ENCODE data around the gene ANKRD18B. TPM values are rescaled to one million over a fixed set of nuclear protein-coding genes. Genes with fewer than 3 reads are reported as not detected.
"Not testable (repeated sequence)": the region's sequence is repeated elsewhere in the genome, so short reads cannot be mapped to it uniquely, and the experiment has no call there.

Gene ANKRD18B
- total RNA-seq (2012; rRNA removed) = under 0.01 and 0.22 TPM in 2 replicates

DNA sequence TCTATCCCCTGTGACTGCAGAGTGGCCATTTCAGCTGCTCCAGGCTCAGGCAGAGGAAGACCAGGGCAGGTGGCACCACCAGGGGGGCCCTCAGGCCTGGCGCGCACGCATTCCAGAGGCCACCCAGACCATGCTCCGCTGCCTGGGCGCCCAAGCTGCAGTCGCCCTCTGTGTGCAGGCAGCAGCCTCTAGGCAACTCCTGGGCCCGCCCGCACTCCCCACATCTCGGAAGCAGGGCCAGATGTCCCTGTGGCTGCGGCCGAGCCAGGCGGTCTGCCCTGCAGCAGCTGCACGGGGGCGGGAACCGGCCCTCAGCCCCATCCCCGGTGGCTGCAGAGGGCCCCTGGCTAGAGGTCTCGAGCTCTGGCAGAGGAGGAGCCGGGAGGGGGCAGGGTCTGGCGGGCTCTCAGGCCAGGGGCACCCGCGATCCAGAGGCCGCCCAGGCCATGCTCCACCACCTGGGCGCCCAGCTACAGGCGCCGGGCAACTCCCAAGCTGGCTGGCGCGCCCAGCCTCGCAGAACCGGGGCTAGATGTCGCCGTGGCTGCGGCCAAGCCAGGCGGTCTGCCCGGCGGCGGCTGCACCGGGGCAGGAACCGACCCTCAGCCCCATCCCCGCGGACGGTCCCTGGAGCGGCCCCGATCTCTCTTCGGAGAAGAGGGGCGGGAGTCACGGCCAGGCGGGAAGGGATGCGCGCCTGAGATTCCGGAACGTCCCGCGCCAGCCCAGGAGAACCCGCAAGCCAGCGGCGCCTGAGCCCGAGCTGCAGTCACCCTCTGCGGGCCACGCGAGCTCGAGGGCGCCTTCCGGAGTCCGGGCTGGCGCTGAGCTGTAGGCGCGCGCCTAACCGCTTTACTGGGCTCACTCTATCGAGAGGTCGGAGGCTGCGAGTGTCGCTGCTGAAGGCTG is at the start of gene ANKRD18B:
Gene ANKRD18B (plus strand): TSS at position 855 of the 909 bp plus-strand sequence. CDS start 239 bp downstream, outside the sequence.
- Histone ChIP-seq H3K4me3 (ENCODE audit: low read length) (peak within 1 kb of the TSS; percentile 88), H3K4me2 (ENCODE audit: low read length) (peak within 1 kb of the TSS; percentile 95), H3K9ac (ENCODE audit: low read depth, low read length) (peak within 1 kb of the TSS; percentile 84)
- H3K4me1 ChIP-seq (ENCODE audit: control insufficient read depth, insufficient read depth, low read length); H3K27me3 ChIP-seq (ENCODE audit: control insufficient read depth, insufficient read depth, low read length); H3K9me3 ChIP-seq (replicated peaks; ENCODE audit: low read length); H3K36me3 ChIP-seq (ENCODE audit: insufficient read depth, low read length): not testable (repeated sequence)

DNA sequence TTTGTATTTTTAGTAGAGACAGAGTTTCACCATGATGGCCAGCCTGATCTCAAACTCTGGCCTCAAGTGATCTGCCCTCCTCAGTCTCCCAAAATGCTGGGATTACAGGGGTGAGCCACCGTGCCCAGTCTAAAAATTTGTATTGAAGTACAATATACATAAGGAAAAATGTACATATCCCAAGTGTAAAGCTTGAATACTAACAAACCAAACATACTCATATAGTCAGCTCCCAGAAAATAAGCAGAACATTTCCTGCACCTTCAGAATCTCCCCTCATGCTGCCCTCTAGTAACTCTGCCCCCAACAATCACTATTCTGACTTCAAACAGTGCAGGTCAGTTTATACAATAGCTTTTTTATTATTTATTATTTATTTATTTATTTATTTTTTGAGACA is 48.7 kb upstream of the ANKRD18B start:
- peaks cover 10% of the 10 kb centered on the region for H3K36me3 ChIP-seq (ENCODE audit: insufficient read depth, low read length)

GRCh38 chr9:33476503-33476902 is 47.5 kb upstream of the ANKRD18B start:
- Histone ChIP-seq H3K4me3 (ENCODE audit: low read length) (no peak overlapping the region), H3K36me3 (ENCODE audit: insufficient read depth, low read length) (peaks cover 8% of the 10 kb centered on the region), H3K9ac (ENCODE audit: low read depth, low read length) (no peak overlapping the region), H3K4me1 (ENCODE audit: control insufficient read depth, insufficient read depth, low read length) (peaks cover 14% of the 10 kb centered on the region), H3K4me2 (ENCODE audit: low read length) (no peak overlapping the region), H3K27me3 (ENCODE audit: control insufficient read depth, insufficient read depth, low read length) (no peaks in the 10 kb centered on the region), H3K9me3 (replicated peaks; ENCODE audit: low read length) (no peaks in the 10 kb centered on the region)

More for the DNA sequence above, 48.7 kb upstream of the ANKRD18B start:
- H3K4me1 ChIP-seq (ENCODE audit: control insufficient read depth, insufficient read depth, low read length) = peaks cover 16% of the 10 kb centered on the region
- H3K9me3 ChIP-seq (replicated peaks; ENCODE audit: low read length) = no peaks in the 10 kb centered on the region
- no peaks in the 10 kb centered on the region for H3K27me3 ChIP-seq (ENCODE audit: control insufficient read depth, insufficient read depth, low read length)
- H3K9ac ChIP-seq (ENCODE audit: low read depth, low read length) = no peak overlapping the region
- H3K4me2 ChIP-seq (ENCODE audit: low read length) = no peak overlapping the region
- no peak overlapping the region for H3K4me3 ChIP-seq (ENCODE audit: low read length)

- Histone ChIP-seq H3K4me1 (ENCODE audit: control insufficient read depth, insufficient read depth, low read length) (no peaks in the 10 kb centered on the region), H3K9ac (ENCODE audit: low read depth, low read length) (no peak overlapping the region), H3K36me3 (ENCODE audit: insufficient read depth, low read length) (no peaks in the 10 kb centered on the region), H3K9me3 (replicated peaks; ENCODE audit: low read length) (no peaks in the 10 kb centered on the region), H3K27me3 (ENCODE audit: control insufficient read depth, insufficient read depth, low read length) (no peaks in the 10 kb centered on the region), H3K4me2 (ENCODE audit: low read length) (no peak overlapping the region), H3K4me3 (ENCODE audit: low read length) (no peak overlapping the region)
Observed at GRCh38 chr9:33480106-33480505, 43.9 kb upstream of the ANKRD18B start.

DNA sequence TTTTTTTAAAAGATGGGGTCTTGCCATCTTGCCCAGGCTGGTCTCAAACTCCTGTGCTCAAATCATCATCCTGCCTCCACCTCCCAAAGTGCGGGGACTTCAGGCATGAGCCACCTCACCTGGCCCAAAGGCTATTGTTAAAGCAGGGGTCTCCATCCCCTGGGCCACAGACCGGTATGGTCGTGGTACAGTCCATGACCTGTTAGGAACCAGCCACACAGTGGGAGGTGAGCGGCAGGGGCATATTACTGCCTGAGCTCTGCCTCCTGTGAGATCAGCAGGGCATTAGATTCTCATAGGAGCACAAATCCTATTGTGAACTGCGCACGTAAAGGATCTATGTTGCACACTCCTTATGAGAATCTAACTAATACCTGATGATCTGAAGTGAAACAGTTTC is 43.1 kb upstream of the ANKRD18B start:
- Histone ChIP-seq H3K4me1 (ENCODE audit: control insufficient read depth, insufficient read depth, low read length) (no peaks in the 10 kb centered on the region), H3K36me3 (ENCODE audit: insufficient read depth, low read length) (no peaks in the 10 kb centered on the region), H3K9me3 (replicated peaks; ENCODE audit: low read length) (no peaks in the 10 kb centered on the region)

GRCh38 chr9:33485312-33485711 is 38.7 kb upstream of the ANKRD18B start:
- H3K4me1 ChIP-seq (ENCODE audit: control insufficient read depth, insufficient read depth, low read length); H3K9ac ChIP-seq (ENCODE audit: low read depth, low read length); H3K27me3 ChIP-seq (ENCODE audit: control insufficient read depth, insufficient read depth, low read length); H3K9me3 ChIP-seq (replicated peaks; ENCODE audit: low read length); H3K4me3 ChIP-seq (ENCODE audit: low read length); H3K4me2 ChIP-seq (ENCODE audit: low read length); H3K36me3 ChIP-seq (ENCODE audit: insufficient read depth, low read length): not testable (repeated sequence)

More for the DNA sequence above, 43.1 kb upstream of the ANKRD18B start:
- Histone ChIP-seq H3K4me3 (ENCODE audit: low read length) (no peak overlapping the region), H3K27me3 (ENCODE audit: control insufficient read depth, insufficient read depth, low read length) (no peaks in the 10 kb centered on the region), H3K4me2 (ENCODE audit: low read length) (no peak overlapping the region), H3K9ac (ENCODE audit: low read depth, low read length) (no peak overlapping the region)

- H3K4me2 ChIP-seq (ENCODE audit: low read length) = no peak overlapping the region
- H3K4me1 ChIP-seq (ENCODE audit: control insufficient read depth, insufficient read depth, low read length) = no peaks in the 10 kb centered on the region
- H3K9me3 ChIP-seq (replicated peaks; ENCODE audit: low read length) = no peaks in the 10 kb centered on the region
- H3K27me3 ChIP-seq (ENCODE audit: control insufficient read depth, insufficient read depth, low read length) = no peaks in the 10 kb centered on the region
- no peak overlapping the region for H3K4me3 ChIP-seq (ENCODE audit: low read length)
- no peak overlapping the region for H3K9ac ChIP-seq (ENCODE audit: low read depth, low read length)
- H3K36me3 ChIP-seq (ENCODE audit: insufficient read depth, low read length) = no peaks in the 10 kb centered on the region
Observed at GRCh38 chr9:33489066-33489465, 35.0 kb upstream of the ANKRD18B start.

GRCh38 chr9:33493819-33494218 is 30.2 kb upstream of the ANKRD18B start:
- H3K9me3 ChIP-seq (replicated peaks; ENCODE audit: low read length); H3K4me3 ChIP-seq (ENCODE audit: low read length); H3K36me3 ChIP-seq (ENCODE audit: insufficient read depth, low read length); H3K4me1 ChIP-seq (ENCODE audit: control insufficient read depth, insufficient read depth, low read length); H3K4me2 ChIP-seq (ENCODE audit: low read length); H3K27me3 ChIP-seq (ENCODE audit: control insufficient read depth, insufficient read depth, low read length); H3K9ac ChIP-seq (ENCODE audit: low read depth, low read length): not testable (repeated sequence)

DNA sequence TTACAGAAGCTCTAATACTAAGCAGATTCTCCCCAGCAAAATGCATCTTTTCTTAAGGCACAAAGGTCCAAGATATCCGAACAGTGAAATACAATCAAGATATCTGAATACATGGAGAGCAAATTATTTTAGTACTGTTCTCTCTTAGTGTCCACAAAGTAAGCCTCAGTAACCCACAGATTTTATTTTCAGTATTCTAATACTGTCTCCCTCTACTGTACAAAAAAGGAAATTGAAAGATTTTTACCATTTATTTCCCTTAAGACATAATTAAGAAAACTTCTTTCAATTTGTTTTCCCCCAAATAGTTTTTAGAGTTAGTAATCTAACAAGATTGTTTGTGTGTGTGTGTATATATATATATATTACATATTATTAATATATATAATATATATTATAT is 25.7 kb upstream of the ANKRD18B start:
- H3K4me3 ChIP-seq (ENCODE audit: low read length) = no peak overlapping the region
- no peaks in the 10 kb centered on the region for H3K4me1 ChIP-seq (ENCODE audit: control insufficient read depth, insufficient read depth, low read length)
- no peaks in the 10 kb centered on the region for H3K36me3 ChIP-seq (ENCODE audit: insufficient read depth, low read length)
- no peak overlapping the region for H3K9ac ChIP-seq (ENCODE audit: low read depth, low read length)
- no peak overlapping the region for H3K4me2 ChIP-seq (ENCODE audit: low read length)
- no peaks in the 10 kb centered on the region for H3K9me3 ChIP-seq (replicated peaks; ENCODE audit: low read length)
- H3K27me3 ChIP-seq (ENCODE audit: control insufficient read depth, insufficient read depth, low read length) = no peaks in the 10 kb centered on the region

DNA sequence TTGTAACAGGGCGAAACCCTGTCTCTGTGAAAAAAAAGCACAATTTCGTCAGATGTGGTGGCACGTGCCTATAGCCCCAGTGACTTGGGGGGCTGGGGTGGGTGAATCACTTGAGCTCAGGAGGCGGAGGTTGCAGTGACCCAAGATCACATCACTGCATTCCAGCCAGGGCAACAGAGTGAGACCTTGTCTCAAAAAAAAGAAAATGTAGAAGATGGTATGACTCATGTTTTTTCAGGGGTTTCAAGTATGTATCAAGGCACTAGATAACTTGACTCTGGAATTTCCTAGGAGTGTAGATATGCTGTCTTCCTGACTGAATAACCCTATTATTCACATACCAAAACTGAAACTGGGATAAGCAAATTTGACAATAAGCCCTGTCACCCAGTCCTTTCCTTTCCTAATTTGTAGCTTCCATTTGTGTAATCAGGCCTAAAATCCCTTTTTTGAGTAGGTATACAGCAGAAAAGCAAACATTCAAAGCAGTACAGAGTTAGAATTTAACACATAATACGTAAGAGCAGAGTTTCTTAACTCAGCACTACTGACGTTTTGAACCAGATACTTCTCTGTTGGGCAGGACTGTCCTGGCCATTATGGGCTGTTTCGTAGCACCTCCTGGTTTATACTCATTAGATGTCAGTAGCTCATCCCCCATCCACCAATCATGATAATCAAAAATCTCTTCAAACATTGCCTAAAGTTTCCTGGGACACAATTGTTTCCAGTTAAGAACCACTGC is 17.3 kb upstream of the ANKRD18B start:
- Histone ChIP-seq H3K4me1 (ENCODE audit: control insufficient read depth, insufficient read depth, low read length) (peaks cover 20% of the 10 kb centered on the region), H3K9me3 (replicated peaks; ENCODE audit: low read length) (no peaks in the 10 kb centered on the region), H3K27me3 (ENCODE audit: control insufficient read depth, insufficient read depth, low read length) (no peaks in the 10 kb centered on the region), H3K4me2 (ENCODE audit: low read length) (peak overlapping the region; percentile 83), H3K36me3 (ENCODE audit: insufficient read depth, low read length) (no peaks in the 10 kb centered on the region), H3K9ac (ENCODE audit: low read depth, low read length) (peak overlapping the region; percentile 80), H3K4me3 (ENCODE audit: low read length) (peak overlapping the region; percentile 56)

GRCh38 chr9:33510262-33511183 is 13.5 kb upstream of the ANKRD18B start:
- peaks cover 20% of the 10 kb centered on the region for H3K4me1 ChIP-seq (ENCODE audit: control insufficient read depth, insufficient read depth, low read length)
- H3K4me2 ChIP-seq (ENCODE audit: low read length) = peak overlapping the region; percentile 88
- no peaks in the 10 kb centered on the region for H3K36me3 ChIP-seq (ENCODE audit: insufficient read depth, low read length)
- H3K9ac ChIP-seq (ENCODE audit: low read depth, low read length) = peak overlapping the region; percentile 97
- no peaks in the 10 kb centered on the region for H3K9me3 ChIP-seq (replicated peaks; ENCODE audit: low read length)
- H3K4me3 ChIP-seq (ENCODE audit: low read length) = peak overlapping the region; percentile 86
- H3K27me3 ChIP-seq (ENCODE audit: control insufficient read depth, insufficient read depth, low read length) = no peaks in the 10 kb centered on the region

Measured in skeletal muscle satellite cell (primary cell).